C4-2B (cell line): ENCODE measurements around the gene MIPOL1.

Experiments
- H3K27ac ChIP-seq: fragments of 450-650 bp; 2 replicates; pipeline ENCODE4 v1.5.1; 2017
- ZFX ChIP-seq: fragments of 450-650 bp; IDR thresholded peaks from 2 replicates; pipeline ENCODE4 v1.6.1; 2017
- TF ChIP-seq, protein P1 (sequence below): fragments of 450-650 bp; conservative IDR thresholded peaks from 2 replicates; pipeline ENCODE4 v1.5.1; 2017; ENCODE audit warnings: mild to moderate bottlenecking

The MIPOL1 gene

DNA sequence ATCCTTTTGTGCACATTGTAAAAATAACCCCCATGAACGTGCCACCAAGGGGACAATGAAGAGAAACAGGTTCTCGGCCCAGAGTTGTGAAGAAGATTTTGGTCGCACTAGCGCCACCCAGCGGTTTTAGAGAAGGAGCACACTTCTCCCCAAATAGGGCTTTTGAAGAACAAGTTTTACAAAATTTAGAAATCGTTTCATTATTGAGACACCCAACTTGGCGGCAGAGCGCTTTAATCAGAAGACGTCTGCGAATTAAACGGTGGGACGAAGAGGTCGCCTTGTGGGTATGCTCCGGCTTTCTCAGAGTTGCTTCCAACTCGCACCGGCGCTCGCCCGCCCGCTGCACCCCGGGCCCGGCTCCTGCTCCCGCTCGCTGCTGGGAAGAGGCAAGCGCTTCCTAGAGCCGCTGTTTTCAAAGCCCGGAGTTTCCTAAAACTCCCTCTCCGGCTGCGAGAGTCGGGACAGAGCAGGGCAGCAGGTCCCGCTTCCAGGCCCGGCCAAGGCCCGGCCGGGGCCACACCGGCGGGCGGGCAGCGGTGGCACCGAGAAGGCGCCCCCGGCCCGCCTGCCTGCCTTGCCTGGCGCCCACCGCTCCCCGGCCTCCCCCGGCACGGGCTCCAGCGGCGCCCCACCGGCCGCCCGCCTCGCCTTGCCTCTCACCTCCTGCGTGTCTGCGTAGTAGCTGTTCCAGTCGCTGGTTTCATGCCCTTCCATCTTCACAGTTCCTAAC, 396.7 kb downstream of the MIPOL1 start:
- peak overlapping the region; percentile 94 for H3K27ac ChIP-seq

DNA sequence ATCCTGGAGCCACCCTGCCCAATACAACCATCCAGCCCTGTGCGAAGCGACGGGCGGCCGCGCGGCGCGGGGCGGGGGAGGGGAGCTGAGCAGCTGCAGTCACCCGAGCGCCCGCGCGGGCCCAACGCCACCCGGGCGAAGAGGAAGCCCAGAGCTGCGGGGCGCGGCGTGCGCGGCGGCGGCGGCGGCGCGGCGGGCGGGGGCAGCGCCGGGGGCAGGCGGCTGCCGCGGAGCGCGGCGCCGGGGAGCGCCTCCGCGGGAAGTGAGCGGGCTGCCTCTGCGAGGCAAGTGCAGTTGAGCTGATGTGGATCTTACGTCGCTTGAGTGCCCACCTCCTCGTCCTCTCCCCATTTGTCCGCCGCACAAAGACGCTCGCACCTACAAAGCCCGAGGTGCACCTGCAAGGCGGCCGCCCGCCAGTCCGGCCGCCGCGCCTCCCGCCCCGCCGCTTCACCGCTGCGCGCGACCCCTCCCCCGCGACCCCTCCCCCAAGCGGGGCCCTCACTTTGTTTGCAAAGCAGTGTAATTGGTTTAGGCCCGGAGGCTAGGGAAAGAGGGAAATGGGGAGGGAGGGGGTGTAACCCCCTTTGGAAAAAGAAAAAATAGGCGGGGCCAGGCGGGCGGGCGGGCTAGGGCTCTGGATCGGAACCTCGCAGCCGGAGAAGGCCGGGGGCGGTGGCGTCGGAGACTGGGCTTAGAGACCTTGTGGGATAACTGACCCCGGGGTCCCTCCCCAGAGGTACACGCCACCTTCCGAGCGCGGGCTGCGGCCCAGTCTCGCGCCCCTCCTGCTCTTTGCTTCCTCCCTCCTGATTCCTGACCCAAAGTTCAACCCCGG, 397.5 kb downstream of the MIPOL1 start, which contains the start of the genes FOXA1 and TTC6:
Gene FOXA1, minus strand, starts transcription at position 279 of the 838 bp plus-strand sequence. Its CDS starts 277 bp downstream, at position 2.
Gene TTC6, plus strand, starts transcription at position 659 of the 838 bp plus-strand sequence. CDS start 26,436 bp downstream, outside the sequence.
- H3K27ac ChIP-seq = peak within 1 kb of the TSS; percentile 94
- no peak; the same call in 1 of the 2 replicates for TF ChIP-seq ZFX
- TF ChIP-seq, protein P1, sequence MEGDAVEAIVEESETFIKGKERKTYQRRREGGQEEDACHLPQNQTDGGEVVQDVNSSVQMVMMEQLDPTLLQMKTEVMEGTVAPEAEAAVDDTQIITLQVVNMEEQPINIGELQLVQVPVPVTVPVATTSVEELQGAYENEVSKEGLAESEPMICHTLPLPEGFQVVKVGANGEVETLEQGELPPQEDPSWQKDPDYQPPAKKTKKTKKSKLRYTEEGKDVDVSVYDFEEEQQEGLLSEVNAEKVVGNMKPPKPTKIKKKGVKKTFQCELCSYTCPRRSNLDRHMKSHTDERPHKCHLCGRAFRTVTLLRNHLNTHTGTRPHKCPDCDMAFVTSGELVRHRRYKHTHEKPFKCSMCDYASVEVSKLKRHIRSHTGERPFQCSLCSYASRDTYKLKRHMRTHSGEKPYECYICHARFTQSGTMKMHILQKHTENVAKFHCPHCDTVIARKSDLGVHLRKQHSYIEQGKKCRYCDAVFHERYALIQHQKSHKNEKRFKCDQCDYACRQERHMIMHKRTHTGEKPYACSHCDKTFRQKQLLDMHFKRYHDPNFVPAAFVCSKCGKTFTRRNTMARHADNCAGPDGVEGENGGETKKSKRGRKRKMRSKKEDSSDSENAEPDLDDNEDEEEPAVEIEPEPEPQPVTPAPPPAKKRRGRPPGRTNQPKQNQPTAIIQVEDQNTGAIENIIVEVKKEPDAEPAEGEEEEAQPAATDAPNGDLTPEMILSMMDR = no peak

More for the DNA sequence above, 396.7 kb downstream of the MIPOL1 start:
- TF ChIP-seq ZFX = peak; percentile 72
- TF ChIP-seq, protein P1 = peak; percentile 94

DNA sequence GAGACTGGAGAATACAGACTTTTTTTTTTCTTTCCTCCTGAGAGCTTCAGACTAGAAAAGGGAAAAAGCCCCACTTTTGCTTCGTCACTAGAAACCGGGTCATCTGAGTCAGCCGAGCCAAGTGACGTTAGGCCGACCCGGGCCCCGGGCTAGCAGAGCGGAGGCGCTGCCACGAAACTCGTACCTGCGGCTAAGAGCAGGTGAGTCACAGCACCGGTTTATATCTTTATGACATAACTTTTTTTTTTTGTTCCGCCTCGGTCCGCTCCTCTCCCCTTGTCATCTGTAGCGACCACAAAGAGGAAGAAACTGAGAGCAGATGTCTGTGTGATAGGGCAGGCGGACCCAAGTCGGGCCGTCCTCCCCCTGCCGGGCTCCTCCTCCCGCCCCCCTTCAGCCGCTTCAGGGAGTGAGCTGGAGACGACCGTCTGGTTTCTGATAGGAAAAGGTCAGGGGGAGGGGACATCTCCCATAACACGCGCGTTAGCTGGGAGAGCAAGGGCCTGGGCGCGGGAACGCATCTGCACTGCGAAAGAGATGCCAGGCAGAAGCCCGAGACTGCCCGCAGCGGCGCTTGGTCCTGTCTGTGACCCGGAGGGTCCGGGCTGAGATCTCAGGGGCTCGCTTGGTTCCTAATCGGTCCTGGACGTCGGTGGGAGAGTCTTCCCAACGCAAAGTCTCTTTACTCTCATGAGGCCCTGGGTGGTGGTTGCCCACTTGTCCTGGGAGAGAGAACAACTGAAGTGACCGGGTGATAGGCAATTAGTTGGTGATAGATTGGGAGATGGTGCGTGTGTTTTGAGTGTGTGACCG, 398.3 kb downstream of the MIPOL1 start:
- TF ChIP-seq, protein P1 = no peak
- TF ChIP-seq ZFX = no peak
- peak overlapping the region; percentile 94 for H3K27ac ChIP-seq

DNA sequence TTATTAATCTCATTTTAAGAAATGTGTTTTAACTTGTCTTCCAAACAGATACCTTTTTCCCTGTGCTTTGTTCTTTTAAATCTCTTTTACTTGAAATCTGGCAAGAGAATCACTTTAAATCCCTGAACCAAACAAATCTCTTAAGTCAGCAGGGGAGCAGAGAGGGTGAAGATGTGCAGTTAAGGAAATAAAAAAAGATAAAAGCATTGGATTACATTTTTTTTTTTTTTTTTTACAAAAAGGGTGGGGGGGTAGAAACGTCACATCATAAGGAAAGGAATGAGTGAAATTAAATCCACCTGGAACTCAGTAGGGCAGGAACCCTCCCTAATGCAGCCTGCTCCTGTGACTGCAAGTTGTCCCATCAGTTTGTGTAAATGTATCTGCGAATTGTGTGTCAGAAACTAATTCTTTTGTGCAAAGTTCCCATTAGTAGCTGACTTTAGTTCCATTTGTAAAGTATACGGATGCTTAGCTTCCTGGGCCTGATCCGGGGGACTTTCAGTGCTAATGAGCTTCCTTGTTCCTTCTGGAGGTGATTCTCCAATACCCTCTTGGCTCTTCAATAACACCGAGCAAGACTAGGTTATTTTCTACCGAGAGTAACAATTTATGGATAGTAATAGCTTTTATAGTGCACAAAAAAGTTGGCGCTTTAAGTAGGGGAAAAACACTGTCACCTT, 399.2 kb downstream of the MIPOL1 start:
- no peak for TF ChIP-seq ZFX
- TF ChIP-seq, protein P1 = no peak
- peak overlapping the region; percentile 94 for H3K27ac ChIP-seq

DNA sequence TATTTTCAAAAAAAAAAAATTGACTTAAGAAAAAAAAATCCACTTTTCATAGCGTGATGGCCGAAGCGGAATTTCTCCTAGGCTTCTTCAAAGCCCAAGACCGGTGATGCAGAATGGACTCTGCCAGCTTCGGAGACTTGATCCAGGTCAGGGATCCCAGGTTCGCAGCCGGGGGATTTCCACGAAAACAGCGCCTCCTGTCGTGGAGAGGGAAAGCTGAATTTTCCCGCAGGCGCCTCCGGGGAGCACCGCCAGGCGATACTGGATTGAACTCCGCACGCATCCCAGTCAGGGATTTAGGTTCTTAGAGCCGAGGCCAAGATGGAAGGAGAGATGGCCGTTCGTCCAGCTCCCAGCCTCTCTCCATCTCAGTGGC, 399.8 kb downstream of the MIPOL1 start:
- H3K27ac ChIP-seq = peak overlapping the region; percentile 91
- TF ChIP-seq, protein P1 = peak; percentile 71
- no peak for TF ChIP-seq ZFX

DNA sequence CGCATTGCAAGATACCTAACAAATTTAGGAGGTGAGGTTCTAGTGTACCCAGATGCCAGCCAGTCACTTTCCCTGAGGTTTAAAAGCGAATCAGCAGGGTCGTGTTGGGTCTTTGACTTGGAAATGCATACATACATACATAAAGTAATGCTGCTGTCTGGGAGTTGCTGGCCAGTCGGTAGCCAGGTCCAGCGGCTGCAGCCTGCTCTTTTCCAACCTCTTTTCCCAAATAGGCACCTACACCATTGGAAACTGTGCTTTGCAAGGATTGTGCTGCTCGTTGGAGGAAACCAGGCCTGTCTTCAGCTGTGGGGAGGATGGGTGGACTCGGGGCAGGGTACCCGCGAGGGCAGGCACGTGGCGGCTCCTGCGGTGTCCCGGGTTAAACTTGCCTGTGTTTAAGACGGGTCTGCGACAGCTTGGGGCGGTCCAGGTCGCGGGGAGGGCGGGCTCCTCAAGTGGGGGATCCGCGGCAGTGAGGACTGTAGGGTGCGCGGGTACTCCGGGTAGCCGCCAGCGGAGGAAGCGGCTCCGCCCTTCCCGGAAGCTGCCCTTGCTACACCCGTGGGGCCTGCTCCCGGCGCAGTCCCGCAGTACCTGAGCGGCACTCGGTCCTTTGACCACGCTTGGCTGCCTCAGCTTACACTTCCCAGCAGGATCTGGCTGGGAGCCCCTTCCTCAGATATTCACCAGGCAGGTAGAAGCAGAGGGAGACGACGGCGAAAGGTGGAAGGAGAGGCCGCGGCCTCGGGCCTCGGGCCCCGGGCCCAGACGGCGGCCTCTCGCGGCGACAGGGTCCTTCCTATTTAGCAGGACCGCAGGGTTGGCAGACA, 400.4 kb downstream of the MIPOL1 start:
- H3K27ac ChIP-seq = peak overlapping the region; percentile 91
- TF ChIP-seq, protein P1 = peak; percentile 31
- peak; percentile 81 for TF ChIP-seq ZFX
